ENCODE results near the gene ZSCAN10. TPM values are rescaled to one million over a fixed set of nuclear protein-coding genes. Genes with fewer than 3 reads are reported as not detected.
"Not testable (repeated sequence)": the region's sequence is repeated elsewhere in the genome, so short reads cannot be mapped to it uniquely, and the experiment has no call there.

Gene ZSCAN10
- total RNA-seq, 2 experiments from 2014 or later, result 0.29 to 0.35 TPM

DNA sequence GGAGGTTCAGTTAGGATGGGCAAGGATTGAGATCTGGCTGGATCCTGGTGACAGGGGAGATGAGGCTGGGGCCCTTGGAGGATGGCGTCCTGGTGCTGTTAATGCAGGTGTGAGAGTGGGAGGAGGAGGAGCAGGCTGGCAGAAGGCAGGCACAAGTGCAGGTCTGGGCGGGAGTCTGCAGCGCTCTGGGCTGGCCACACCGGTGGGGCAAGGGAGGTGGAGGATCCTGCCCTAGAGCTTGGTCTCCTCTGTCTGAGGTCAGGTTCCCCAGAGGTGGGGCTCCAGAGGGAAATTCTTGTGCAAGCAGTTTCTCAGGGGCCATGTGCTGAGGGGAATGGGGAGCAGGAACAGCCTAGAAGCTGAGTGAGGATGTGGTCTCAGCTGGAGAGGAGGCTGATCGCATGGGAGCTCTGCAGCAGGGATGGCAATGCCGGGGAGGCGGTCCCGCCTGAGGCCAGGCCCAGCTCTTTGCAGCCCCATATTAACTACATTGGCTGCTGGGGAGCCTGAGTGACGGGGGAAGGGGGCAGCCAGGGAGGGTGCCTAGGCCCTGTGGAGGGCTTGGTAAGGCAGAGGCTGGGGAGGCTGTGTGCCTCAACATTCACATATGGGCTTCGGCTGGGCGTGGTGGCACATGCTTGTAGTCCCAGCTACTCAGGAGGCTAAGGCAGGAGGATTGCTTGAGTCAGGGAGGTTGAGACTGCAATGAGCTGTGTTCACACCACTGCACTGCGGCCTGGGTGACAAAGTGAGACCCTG lies 46.3 kb downstream of the ZSCAN10 start:
- POLR2A ChIA-PET, H3K9me3 Mint-ChIP-seq, H3K4me3 Mint-ChIP-seq, H3K27me3 Mint-ChIP-seq: not testable (repeated sequence)
- CTCF ChIA-PET, result interaction anchor here (2.0 kb wide), 1 partner anchor 77 kb away, joined by 7 read pairs; no protein-coding TSS in a partner anchor
- Mint-ChIP-seq H3K36me3 (ENCODE audit: low read depth) (peaks cover 53% of the 10 kb centered on the region), H3K4me1 (peaks cover 76% of the 10 kb centered on the region), H3K27ac (peak overlapping the region; percentile 26)
- DNase-seq, result peak; percentile 46

DNA sequence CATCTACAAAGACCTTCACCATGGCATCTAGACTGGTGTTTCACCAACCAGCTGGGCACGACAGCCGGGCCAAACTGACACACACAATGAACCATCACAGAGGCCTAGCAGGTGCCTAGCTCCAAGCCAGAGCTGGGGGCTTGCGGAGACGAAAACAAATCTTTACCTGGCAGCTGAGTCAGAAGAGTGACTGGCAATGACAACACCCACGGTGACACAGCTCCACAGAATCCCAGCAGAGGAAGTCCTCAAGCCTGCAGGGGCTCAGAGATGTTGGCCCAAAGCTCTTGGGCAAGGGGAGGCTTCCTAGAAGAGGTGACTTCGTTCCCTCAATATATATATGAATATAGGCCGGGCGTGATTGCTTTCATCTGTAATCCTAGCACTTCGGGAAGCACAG lies 47.6 kb downstream of the ZSCAN10 start:
- peaks cover 41% of the 10 kb centered on the region for H3K36me3 Mint-ChIP-seq (ENCODE audit: low read depth)
- no peak overlapping the region for H3K27ac Mint-ChIP-seq
- peaks cover 68% of the 10 kb centered on the region for H3K4me1 Mint-ChIP-seq
- no peak overlapping the region for H3K4me3 Mint-ChIP-seq
- DNase-seq, result no peak
- POLR2A ChIA-PET, result no interaction called here
- H3K9me3 Mint-ChIP-seq, result no peaks in the 10 kb centered on the region
- H3K27me3 Mint-ChIP-seq, result peaks cover 12% of the 10 kb centered on the region
- CTCF ChIA-PET, result interaction anchor here (0.9 to 5.5 kb wide), 6 partner anchors 8 to 83 kb away, joined by 3 to 25 read pairs (median 5); partner anchors contain the start of gene ZNF213

DNA sequence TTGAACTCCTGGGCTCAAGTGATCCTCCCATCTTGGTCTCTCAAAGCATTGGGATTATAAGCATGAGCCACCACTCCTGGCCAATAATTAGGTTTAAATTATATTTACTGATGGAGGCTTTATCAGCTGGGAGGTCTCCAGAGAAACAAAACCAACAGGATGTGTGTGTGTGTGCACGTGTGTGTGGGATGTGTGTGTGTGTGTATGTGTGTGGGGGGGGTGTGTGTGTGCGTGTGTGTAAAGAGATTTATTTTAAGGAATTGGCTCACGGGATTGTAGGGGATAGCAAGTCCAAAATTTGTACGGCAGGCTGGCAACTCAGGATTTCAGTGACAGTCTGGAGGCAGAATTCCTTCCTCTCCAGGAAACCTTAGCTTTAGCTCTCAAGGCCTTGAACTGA lies 48.1 kb downstream of the ZSCAN10 start:
- ChIA-PET CTCF (interaction anchor here (0.6 to 5.5 kb wide), 9 partner anchors 8 to 84 kb away, joined by 3 to 25 read pairs (median 3); partner anchors contain the start of gene ZNF213), POLR2A (no interaction called here)
- DNase-seq, result no peak
- peak overlapping the region; percentile 31 for H3K27ac Mint-ChIP-seq
- peaks cover 64% of the 10 kb centered on the region for H3K4me1 Mint-ChIP-seq
- H3K27me3 Mint-ChIP-seq, result peaks cover 12% of the 10 kb centered on the region
- H3K9me3 Mint-ChIP-seq, result no peaks in the 10 kb centered on the region
- H3K36me3 Mint-ChIP-seq (ENCODE audit: low read depth), result peaks cover 39% of the 10 kb centered on the region
- H3K4me3 Mint-ChIP-seq, result no peak overlapping the region

DNA sequence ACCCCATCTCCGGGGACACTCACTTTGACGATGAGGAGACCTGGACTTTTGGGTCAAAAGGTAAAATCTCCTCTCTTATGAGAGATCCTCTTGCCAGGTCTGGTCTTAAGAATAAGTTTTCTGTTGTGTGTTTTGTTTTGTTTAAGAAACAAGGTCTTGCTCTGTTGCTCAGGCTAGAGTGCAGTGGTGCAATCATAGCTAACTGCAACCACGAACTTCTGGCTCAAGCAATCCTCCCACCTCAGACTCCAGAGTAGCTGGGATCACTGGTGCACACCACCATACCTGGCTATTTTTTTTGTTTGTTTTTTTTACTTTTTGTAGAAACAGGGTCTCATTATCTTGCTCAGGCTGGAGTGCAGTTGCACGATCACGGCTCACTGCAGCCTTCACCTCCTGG lies 48.6 kb downstream of the ZSCAN10 start:
- CTCF ChIA-PET, result interaction anchor here (0.6 to 5.5 kb wide), 6 partner anchors 9 to 47 kb away, joined by 3 to 33 read pairs (median 3); no protein-coding TSS in a partner anchor
- POLR2A ChIA-PET, result no interaction called here

DNA sequence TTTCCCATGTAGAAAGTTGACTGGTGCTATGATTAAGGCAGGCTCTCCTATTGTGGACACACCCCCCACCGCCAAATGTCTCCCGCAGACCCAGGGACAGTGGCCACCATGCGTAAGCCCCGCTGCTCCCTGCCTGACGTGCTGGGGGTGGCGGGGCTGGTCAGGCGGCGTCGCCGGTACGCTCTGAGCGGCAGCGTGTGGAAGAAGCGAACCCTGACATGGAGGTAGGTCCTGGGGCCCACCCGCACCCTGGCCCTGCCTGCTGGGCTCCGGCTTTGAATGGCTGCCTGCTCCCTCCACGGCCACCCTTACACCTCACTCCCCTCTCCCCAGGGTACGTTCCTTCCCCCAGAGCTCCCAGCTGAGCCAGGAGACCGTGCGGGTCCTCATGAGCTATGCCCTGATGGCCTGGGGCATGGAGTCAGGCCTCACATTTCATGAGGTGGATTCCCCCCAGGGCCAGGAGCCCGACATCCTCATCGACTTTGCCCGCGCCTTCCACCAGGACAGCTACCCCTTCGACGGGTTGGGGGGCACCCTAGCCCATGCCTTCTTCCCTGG lies 49.1 kb downstream of the ZSCAN10 start:
- Mint-ChIP-seq H3K36me3 (ENCODE audit: low read depth) (peaks cover 32% of the 10 kb centered on the region), H3K4me3 (no peak overlapping the region), H3K4me1 (peaks cover 59% of the 10 kb centered on the region), H3K27me3 (peaks cover 19% of the 10 kb centered on the region), H3K9me3 (no peaks in the 10 kb centered on the region), H3K27ac (no peak overlapping the region)
- ChIA-PET POLR2A (no interaction called here), CTCF (interaction anchor here (0.8 to 5.5 kb wide), 7 partner anchors 9 to 79 kb away, joined by 3 to 33 read pairs (median 6); no protein-coding TSS in a partner anchor)
- no peak for DNase-seq

More for the DNA sequence above, 48.6 kb downstream of the ZSCAN10 start:
- H3K27ac Mint-ChIP-seq, result peak overlapping the region; percentile 31
- DNase-seq, result no peak
- H3K9me3 Mint-ChIP-seq, result no peaks in the 10 kb centered on the region
- H3K27me3 Mint-ChIP-seq, result peaks cover 14% of the 10 kb centered on the region
- no peak overlapping the region for H3K4me3 Mint-ChIP-seq
- H3K36me3 Mint-ChIP-seq (ENCODE audit: low read depth), result peaks cover 35% of the 10 kb centered on the region
- H3K4me1 Mint-ChIP-seq, result peaks cover 60% of the 10 kb centered on the region

DNA sequence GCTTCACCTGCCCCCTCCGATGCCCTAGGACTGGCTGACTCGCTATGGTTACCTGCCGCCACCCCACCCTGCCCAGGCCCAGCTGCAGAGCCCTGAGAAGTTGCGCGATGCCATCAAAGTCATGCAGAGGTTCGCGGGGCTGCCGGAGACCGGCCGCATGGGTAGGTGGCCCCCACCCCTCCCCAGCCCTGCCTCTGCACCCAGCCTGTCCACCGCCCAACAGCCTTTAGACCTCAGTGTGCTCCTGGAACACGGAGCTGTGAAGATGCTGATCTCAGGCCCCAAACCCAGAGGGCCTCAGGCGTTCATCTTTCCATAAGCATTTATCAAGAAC lies 51.7 kb downstream of the ZSCAN10 start:
- Mint-ChIP-seq H3K27me3 (peaks cover 40% of the 10 kb centered on the region), H3K27ac (peak overlapping the region; percentile 71), H3K9me3 (no peaks in the 10 kb centered on the region), H3K4me1 (peaks cover 48% of the 10 kb centered on the region), H3K36me3 (ENCODE audit: low read depth) (peaks cover 17% of the 10 kb centered on the region), H3K4me3 (peak overlapping the region; percentile 63)
- ChIA-PET CTCF (interaction anchor here (0.8 to 5.5 kb wide), 9 partner anchors 8 to 82 kb away, joined by 3 to 33 read pairs (median 4); no protein-coding TSS in a partner anchor), POLR2A (no interaction called here)
- no peak for DNase-seq

DNA sequence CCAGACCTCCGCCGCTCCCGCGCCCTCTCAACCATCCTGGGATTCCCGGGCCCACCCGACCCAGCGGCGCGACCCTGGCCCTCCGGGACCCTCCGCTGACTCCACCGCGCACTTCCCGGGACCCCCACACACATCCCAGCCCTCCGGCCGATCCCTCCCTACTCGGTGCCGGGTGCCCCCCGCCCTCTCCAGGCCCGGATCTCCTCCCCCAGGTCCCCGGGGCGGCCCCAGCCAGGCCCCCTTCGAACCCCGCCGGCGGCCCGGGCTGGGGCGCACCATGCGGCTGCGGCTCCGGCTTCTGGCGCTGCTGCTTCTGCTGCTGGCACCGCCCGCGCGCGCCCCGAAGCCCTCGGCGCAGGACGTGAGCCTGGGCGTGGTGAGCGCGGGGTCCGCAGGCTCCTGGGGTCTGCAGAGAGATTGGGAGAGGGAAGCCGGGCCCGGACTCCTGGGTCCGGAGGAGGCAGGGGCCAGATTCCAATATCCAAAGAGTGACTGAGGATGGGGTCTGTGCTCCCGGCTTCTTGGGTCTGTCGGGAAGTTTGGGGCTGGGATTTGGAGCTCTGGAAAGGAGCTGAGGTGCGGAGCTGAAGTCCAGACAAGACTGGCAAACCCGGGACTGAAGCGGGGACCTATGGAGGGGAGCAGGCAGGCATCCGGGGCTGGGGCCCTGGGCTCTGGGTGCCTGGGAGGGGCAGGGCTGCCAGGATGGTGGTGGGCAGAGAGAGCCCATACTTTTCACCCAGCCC lies 52.3 kb downstream of the ZSCAN10 start:
- H3K4me1 Mint-ChIP-seq, result peaks cover 44% of the 10 kb centered on the region
- peaks cover 13% of the 10 kb centered on the region for H3K36me3 Mint-ChIP-seq (ENCODE audit: low read depth)
- peak overlapping the region; percentile 63 for H3K4me3 Mint-ChIP-seq
- no peak for DNase-seq
- no peaks in the 10 kb centered on the region for H3K9me3 Mint-ChIP-seq
- peaks cover 43% of the 10 kb centered on the region for H3K27me3 Mint-ChIP-seq
- peak overlapping the region; percentile 80 for H3K27ac Mint-ChIP-seq
- POLR2A ChIA-PET, result no interaction called here
- CTCF ChIA-PET, result interaction anchor here (0.8 to 5.5 kb wide), 6 partner anchors 8 to 19 kb away, joined by 3 to 33 read pairs (median 7); no protein-coding TSS in a partner anchor

DNA sequence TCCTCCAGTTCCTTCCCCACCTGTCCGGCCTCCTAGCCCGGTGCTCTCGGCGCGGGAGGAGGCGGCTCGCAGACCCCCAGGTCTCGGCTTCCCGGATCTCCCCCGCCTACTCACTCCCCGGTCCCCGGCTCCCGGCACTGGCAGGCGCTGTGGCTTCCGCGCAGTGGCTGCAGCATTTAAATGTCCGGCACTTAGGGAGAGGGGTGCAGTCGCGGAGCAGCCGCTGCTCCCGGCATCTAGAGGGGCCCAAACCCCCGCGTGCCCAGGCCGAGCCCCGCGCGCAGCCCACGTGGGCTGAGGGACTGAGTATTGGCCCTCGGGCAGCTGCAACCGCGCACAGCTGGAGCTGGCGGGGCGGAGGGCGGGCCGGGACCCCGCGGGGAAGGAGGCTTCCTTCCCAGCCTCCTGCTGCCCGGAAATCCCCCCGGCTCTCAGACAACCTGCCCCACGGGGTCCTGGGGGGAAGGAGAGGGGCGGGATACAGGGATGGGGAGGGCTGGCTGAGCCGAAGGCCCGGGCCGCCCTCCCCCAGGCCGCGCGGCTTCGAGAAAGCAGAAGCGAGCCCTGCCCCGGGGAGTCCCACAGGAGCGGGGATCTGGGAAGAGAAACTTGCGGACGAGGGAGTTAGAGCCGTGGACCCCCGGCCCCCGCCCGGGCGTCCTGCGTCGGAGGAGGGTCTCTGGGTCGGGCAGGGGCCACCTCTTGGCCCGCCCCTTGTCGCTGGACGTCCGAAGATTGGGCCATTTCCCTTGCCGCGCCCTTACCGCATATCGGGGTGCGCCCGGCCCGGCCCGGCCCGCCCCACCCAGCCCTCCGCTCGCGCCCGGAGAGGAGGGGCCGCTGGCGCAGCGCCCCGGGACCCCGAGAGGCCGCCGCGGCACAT lies 53.1 kb downstream of the ZSCAN10 start, which contains the start of gene MMP25:
MMP25 (plus strand) TSS at position 804 of the 883 bp plus-strand sequence. CDS start 357 bp downstream, outside the sequence.
- Mint-ChIP-seq H3K4me3 (peak within 1 kb of the TSS; percentile 76), H3K27me3 (peaks cover 47% of the 10 kb centered on the region), H3K4me1 (peaks cover 38% of the 10 kb centered on the region), H3K27ac (peak within 1 kb of the TSS; percentile 81), H3K36me3 (ENCODE audit: low read depth) (peaks cover 5% of the 10 kb centered on the region), H3K9me3 (no peaks in the 10 kb centered on the region)
- DNase-seq, result no peak
- POLR2A ChIA-PET, result interaction anchor here (0.5 kb wide), 1 partner anchor 520 kb away, joined by 3 read pairs; no protein-coding TSS in a partner anchor
- CTCF ChIA-PET, result interaction anchor here (0.7 to 9.4 kb wide), 5 partner anchors 13 to 83 kb away, joined by 3 to 119 read pairs (median 3); no protein-coding TSS in a partner anchor

DNA sequence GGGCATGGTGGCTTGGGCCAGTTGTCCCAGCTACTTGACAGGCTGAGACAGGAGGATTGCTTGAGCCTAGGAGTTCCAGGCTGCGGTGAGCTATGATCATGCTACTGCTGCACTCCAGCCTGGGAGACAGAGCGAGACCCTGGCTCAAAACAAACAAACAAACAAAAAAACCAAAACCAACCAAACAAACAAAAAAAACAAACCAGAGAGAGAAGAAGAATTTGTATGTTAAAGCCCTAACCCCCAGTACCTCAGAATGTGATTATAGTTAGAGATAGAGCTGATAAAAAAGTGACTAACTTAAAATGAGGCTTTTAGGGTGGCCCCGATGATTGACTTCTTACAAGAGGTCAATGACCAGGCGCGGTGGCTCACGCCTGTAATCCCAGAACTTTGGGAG lies 54.4 kb downstream of the ZSCAN10 start:
- H3K27ac Mint-ChIP-seq, result no peak overlapping the region
- H3K27me3 Mint-ChIP-seq, result peaks cover 53% of the 10 kb centered on the region
- DNase-seq, result no peak
- peaks cover 27% of the 10 kb centered on the region for H3K4me1 Mint-ChIP-seq
- H3K9me3 Mint-ChIP-seq, result no peaks in the 10 kb centered on the region
- POLR2A ChIA-PET, result interaction anchor here (0.8 kb wide), 1 partner anchor 106 kb away, joined by 3 read pairs; no protein-coding TSS in a partner anchor
- H3K36me3 Mint-ChIP-seq (ENCODE audit: low read depth), result peaks cover 1% of the 10 kb centered on the region
- peak overlapping the region; percentile 76 for H3K4me3 Mint-ChIP-seq
- CTCF ChIA-PET, result interaction anchor here (0.6 to 9.4 kb wide), 6 partner anchors 14 to 140 kb away, joined by 3 to 119 read pairs (median 4); partner anchors contain the start of gene IL32

DNA sequence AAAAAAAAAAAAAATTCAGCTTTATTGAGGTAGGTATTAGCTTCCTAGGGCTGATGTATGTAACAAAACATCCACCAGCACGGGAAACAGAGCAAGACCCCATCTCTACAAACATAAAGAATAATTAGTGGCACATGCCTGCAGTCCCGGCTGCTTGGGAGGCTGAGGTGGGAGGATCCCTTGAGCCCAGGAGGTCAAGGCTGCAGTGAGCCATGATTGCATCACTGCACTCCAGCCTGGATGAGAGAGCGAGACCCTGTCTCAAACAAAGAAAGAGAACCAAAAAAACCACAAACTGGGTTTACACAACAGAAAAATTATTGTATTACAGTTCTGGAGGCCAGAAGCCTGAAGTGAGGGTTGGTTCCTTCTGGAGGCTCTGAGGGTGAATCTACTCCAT lies 56.7 kb downstream of the ZSCAN10 start:
- H3K4me1 Mint-ChIP-seq, result peaks cover 12% of the 10 kb centered on the region
- H3K4me3 Mint-ChIP-seq, result no peak overlapping the region
- H3K27me3 Mint-ChIP-seq, result peaks cover 66% of the 10 kb centered on the region
- peaks cover 1% of the 10 kb centered on the region for H3K36me3 Mint-ChIP-seq (ENCODE audit: low read depth)
- no peak for DNase-seq
- no peaks in the 10 kb centered on the region for H3K9me3 Mint-ChIP-seq
- POLR2A ChIA-PET, result no interaction called here
- CTCF ChIA-PET, result interaction anchor here (0.6 to 9.4 kb wide), 4 partner anchors 12 to 139 kb away, joined by 3 to 119 read pairs (median 6); no protein-coding TSS in a partner anchor
- no peak overlapping the region for H3K27ac Mint-ChIP-seq

DNA sequence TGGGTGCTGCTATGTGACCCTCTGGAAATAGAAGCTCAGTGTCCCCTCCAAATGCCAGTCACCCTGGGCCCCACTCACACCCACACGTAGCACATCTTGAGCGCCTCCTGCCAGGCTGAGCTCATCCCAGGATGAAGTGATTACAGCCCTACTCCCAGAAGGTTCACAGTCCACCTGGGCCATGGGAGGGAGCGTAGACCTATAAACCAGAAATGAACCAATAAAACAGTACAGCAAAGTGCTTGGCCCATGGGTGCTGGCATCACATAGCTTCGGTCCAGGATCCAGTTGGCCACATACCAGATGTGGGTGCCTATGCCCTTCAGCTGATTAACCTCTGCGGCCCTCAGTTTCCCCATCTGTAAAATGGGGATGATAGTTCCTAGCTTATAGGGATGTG lies 60.2 kb downstream of the ZSCAN10 start:
- CTCF ChIA-PET, result interaction anchor here (0.7 to 9.4 kb wide), 6 partner anchors 9 to 93 kb away, joined by 3 to 119 read pairs (median 6); partner anchors contain the start of gene TNFRSF12A

More for the DNA sequence above, 60.2 kb downstream of the ZSCAN10 start:
- Mint-ChIP-seq H3K27me3 (peaks cover 70% of the 10 kb centered on the region), H3K9me3 (no peaks in the 10 kb centered on the region), H3K27ac (no peak overlapping the region), H3K4me1 (peaks cover 6% of the 10 kb centered on the region), H3K36me3 (ENCODE audit: low read depth) (peaks cover under 1% of the 10 kb centered on the region), H3K4me3 (no peak overlapping the region)
- DNase-seq, result no peak
- POLR2A ChIA-PET, result no interaction called here

All from activated CD4-positive, alpha-beta T cell treated with anti-CD3 and anti-CD28 coated beads, Interleukin-2, amount 10 ng/mL, durations not matched to agents 7 days and 5 days (primary cell).